ENCODE results near the gene WWOX. TPM values are rescaled to one million over a fixed set of nuclear protein-coding genes. Genes with fewer than 3 reads are reported as not detected.
A peak's percentile ranks its signal among the peaks of the same experiment; 100 is the strongest.

WWOX gene
- total RNA-seq, 4 donors from 2014 or later, result 76.8 to 102 (median 83.6) TPM

GRCh38 chr16:78297066-78297666, 197.7 kb downstream of the WWOX start:
- no peaks in the 10 kb centered on the region for H3K36me3 ChIP-seq
- no peak overlapping the region for H3K4me3 ChIP-seq
- peak in 1 of 2 donors; percentile 22 for TF ChIP-seq EP300 (IDR thresholded peaks at IDR 0.05)
- TF ChIP-seq CTCF (IDR thresholded peaks at IDR 0.05), result no peak
- WGBS, 2 donors, result 47 to 51% methylated on average over 6 of the region's 6 CpGs
- no peak for DNase-seq (ENCODE audit: low spot score in 2 of 2)
- H3K27me3 ChIP-seq, result no peaks in the 10 kb centered on the region
- H3K4me1 ChIP-seq, result peaks cover 0 to 12% (median 2%) of the 10 kb centered on the region in 4 donors
- H3K27ac ChIP-seq, result no peak overlapping the region
- H3K9me3 ChIP-seq, result no peaks in the 10 kb centered on the region

- 89 to 91% methylated on average over 6 of the region's 6 CpGs for WGBS, 2 donors
- Histone ChIP-seq H3K4me3 (no peak overlapping the region), H3K36me3 (no peaks in the 10 kb centered on the region), H3K4me1 (peaks cover 0 to 4% (median 0%) of the 10 kb centered on the region in 4 donors), H3K9me3 (no peaks in the 10 kb centered on the region), H3K27ac (no peak overlapping the region), H3K27me3 (no peaks in the 10 kb centered on the region)
- TF ChIP-seq EP300 (IDR thresholded peaks at IDR 0.05) (no peak), POLR2A (IDR thresholded peaks at IDR 0.05) (no peak), CTCF (IDR thresholded peaks at IDR 0.05) (no peak)
- no peak for DNase-seq (ENCODE audit: low spot score in 2 of 2)
Measured at GRCh38 chr16:78298986-78299385, 199.5 kb downstream of the WWOX start.

GRCh38 chr16:78300469-78300868, 201.0 kb downstream of the WWOX start:
- no peak overlapping the region for H3K4me3 ChIP-seq
- DNase-seq (ENCODE audit: low spot score in 2 of 2), result no peak
- H3K9me3 ChIP-seq, result no peaks in the 10 kb centered on the region
- no peaks in the 10 kb centered on the region for H3K27me3 ChIP-seq
- H3K36me3 ChIP-seq, result no peaks in the 10 kb centered on the region
- WGBS, 2 donors, result 74 to 83% methylated on average over 3 of the region's 3 CpGs
- H3K4me1 ChIP-seq, result peaks cover 0 to 9% (median 1%) of the 10 kb centered on the region in 4 donors
- no peak overlapping the region for H3K27ac ChIP-seq
- no peak for TF ChIP-seq CTCF (IDR thresholded peaks at IDR 0.05)
- no peak for TF ChIP-seq POLR2A (IDR thresholded peaks at IDR 0.05)
- no peak for TF ChIP-seq EP300 (IDR thresholded peaks at IDR 0.05)

DNA sequence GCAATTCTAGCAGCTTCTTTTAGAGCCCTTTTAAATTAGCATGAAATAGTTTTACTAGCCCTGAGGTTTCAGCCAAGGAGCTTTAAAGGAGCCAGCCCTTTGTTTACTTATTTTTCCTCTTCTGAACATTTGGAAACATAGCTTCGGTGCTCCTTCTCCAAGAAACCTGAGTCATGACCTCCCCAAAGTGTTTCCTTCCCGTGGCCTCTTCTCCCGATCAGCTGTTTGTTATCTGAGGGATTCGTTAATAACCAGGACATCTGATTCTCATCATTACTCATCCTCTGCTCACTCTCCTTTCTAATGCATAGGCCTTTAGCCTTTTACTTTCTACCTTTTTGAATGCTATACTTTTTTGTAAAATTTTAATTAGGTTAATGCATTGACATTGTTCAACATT, 204.5 kb downstream of the WWOX start:
- Histone ChIP-seq H3K4me3 (no peak overlapping the region), H3K4me1 (peaks cover 0 to 9% (median 1%) of the 10 kb centered on the region in 4 donors), H3K9me3 (no peaks in the 10 kb centered on the region), H3K27me3 (no peaks in the 10 kb centered on the region), H3K36me3 (no peaks in the 10 kb centered on the region), H3K27ac (no peak overlapping the region)
- peak in 1 of 2 donors; percentile 22 for DNase-seq (ENCODE audit: low spot score in 2 of 2)
- 39 to 56% methylated on average over 4 of the region's 4 CpGs for WGBS, 2 donors
- TF ChIP-seq POLR2A (IDR thresholded peaks at IDR 0.05) (no peak), CTCF (IDR thresholded peaks at IDR 0.05) (no peak), EP300 (IDR thresholded peaks at IDR 0.05) (peak in 1 of 2 donors; percentile 54)

GRCh38 chr16:78306361-78306760, 206.9 kb downstream of the WWOX start:
- Histone ChIP-seq H3K4me1 (peaks cover 0 to 9% (median 1%) of the 10 kb centered on the region in 4 donors), H3K9me3 (no peaks in the 10 kb centered on the region)
- TF ChIP-seq POLR2A (IDR thresholded peaks at IDR 0.05) (no peak), CTCF (IDR thresholded peaks at IDR 0.05) (no peak), EP300 (IDR thresholded peaks at IDR 0.05) (no peak)

More at GRCh38 chr16:78306361-78306760, 206.9 kb downstream of the WWOX start:
- H3K36me3 ChIP-seq, result no peaks in the 10 kb centered on the region
- H3K27ac ChIP-seq, result no peak overlapping the region
- H3K27me3 ChIP-seq, result no peaks in the 10 kb centered on the region
- DNase-seq (ENCODE audit: low spot score in 2 of 2), result no peak
- H3K4me3 ChIP-seq, result no peak overlapping the region
- WGBS, 2 donors, result 84 to 97% methylated on average over 1 of the region's 1 CpG
